ENCODE data around the gene KIAA0319L. TPM values are rescaled to one million over a fixed set of nuclear protein-coding genes. Genes with fewer than 3 reads are reported as not detected.

The KIAA0319L gene
- total RNA-seq, 1 donor from 2014 or later = 80.3 TPM

DNA sequence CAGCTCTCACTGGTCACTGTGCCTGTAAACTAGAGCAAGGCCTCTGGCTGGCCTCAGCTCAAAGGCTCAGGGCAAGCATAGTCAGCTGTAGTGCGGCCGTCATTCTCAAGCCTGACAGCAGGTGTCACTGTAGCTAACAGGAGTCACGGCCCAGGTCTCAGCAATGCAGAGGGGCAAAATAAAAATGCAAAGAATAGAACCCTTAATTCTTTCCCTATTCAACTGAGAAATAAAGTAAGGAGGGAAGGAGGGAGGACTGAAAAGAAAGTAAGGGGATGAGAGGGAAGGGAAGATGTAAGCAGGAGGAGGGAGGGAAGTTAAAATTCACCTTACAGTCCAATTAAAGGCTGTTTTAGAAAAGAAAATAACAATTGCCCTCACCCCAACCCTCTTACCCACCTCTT lies 106.1 kb downstream of the KIAA0319L start:
- intact Hi-C loops (cut with micrococcal nuclease) = loop anchor here (1.0 to 2.0 kb wide), 7 partner anchors 55 to 323 kb away; partner anchors contain the start of genes C1orf216, KIAA0319L and NCDN

GRCh38 chr1:35449334-35450008 lies 107.7 kb downstream of the KIAA0319L start:
- intact Hi-C loops (cut with micrococcal nuclease) = loop anchor here (2.0 kb wide), 1 partner anchor 247 kb away; no protein-coding TSS in a partner anchor

GRCh38 chr1:35448344-35448801 lies 108.8 kb downstream of the KIAA0319L start:
- intact Hi-C loops (cut with micrococcal nuclease) = no loop called here

DNA sequence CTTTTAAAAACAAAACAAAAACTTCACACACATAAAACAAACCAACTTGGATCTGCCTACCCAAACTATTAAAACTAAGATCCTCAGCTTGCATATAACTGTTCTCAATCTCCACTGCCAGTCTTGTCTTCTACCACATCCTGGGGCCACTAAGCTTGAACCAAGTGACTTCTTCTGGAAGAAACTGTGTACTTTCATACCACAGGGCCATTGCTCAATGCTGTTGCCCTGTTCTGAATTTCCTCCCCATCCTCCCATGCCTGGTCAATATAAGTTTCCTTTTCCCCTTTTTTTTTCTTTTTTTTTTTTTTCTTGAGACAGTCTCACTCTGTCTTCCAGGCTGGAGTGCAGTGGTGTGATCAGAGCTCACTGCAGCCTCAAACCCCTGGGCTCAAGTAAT lies 109.9 kb downstream of the KIAA0319L start:
- intact Hi-C loops (cut with micrococcal nuclease) = no loop called here

GRCh38 chr1:35444519-35444774 lies 112.8 kb downstream of the KIAA0319L start:
- intact Hi-C loops (cut with micrococcal nuclease) = no loop called here

DNA sequence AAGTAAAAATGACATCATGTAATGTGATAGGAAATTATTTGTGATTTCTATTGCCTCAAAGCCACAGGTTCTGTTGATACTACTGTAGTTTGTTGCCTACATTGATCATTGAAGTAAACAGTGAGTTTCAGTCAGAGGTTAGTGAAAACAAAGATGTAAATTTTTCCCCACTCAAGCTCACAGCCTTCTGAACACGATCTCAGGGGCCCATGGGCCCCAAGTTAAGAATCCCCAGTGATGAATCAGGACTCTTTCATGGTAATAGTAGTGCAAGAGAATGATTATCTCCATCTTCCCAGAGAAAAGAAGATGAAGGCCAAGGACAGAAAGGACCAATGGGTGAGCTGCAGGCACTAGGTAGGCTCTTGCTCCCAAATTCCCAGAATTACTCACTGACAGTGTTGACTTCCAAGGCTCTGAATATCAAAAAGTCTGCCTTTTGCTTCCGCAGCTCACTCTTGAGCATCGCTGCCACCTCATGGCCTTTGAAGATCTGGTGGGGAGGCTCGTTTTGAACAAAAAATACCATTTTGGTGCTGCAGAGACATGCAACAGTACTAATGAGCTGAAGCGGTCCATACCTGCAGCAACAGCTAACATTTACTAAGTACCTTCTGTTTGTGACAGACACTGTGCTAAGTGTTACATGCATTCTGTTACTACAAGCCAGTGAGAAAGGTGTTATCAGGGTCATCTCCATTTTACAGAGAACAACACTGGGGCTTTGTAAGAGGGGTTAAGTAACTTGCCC lies 113.3 kb downstream of the KIAA0319L start:
- intact Hi-C loops (cut with micrococcal nuclease) = loop anchor here (2.0 kb wide), 1 partner anchor 243 kb away; no protein-coding TSS in a partner anchor

DNA sequence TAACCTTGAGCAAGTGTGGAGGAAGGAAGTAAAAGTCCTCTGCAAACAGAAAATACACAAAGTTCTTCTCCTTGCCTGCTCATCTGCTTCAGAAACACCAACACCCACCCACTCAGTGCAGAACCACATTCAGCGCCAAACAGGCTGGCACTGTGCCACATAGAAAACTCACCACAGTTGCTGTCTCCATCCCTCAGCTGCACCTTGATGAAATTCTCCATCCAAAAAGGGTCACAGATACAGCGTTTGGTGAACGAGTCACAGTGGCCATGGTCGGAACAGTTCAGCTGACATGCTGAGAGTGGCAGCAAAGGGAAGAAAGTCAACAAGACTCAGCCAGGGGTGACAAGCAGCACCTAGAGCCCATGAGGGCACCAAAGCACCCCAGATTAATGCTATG lies 114.5 kb downstream of the KIAA0319L start:
- intact Hi-C loops (cut with micrococcal nuclease) = loop anchor here (2.0 kb wide), 1 partner anchor 242 kb away; no protein-coding TSS in a partner anchor

DNA sequence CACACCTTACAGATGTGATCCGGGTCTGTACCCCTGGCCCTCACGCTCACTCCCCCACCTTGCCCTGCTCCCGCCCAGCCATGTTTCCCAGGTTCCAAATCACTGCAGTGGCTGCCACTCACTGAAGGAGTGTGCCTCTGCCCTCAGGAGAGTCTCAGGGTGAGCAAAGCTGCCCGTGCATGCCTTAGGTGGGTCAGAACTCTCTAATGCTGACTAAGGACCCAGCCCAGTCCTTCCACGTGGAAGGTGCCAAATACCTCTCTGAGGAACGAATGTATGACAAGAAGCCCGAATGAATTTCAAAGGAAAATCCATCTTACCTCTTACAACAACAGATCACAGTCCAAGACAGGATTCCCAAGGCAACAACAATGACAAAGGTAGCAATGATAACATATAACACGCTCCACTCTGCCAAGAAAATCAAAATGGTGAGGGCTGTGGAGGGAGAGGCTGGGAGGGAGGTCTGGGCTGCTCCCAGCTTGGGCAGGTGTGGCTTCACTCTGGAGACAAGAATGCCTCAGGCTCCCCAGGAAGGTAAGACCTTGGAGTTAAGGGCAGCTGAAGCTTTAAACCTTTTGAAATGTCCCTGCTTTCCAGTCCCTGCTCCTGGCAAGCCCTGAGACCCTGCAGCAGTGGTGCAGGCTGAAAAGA lies 115.2 kb downstream of the KIAA0319L start:
- intact Hi-C loops (cut with micrococcal nuclease) = loop anchor here (2.0 kb wide), 1 partner anchor 241 kb away; no protein-coding TSS in a partner anchor

- intact Hi-C loops (cut with micrococcal nuclease) = no loop called here
These were observed 117.6 kb downstream of the KIAA0319L start for GRCh38 chr1:35439626-35440025.

- intact Hi-C loops (cut with micrococcal nuclease) = no loop called here
These were observed 120.0 kb downstream of the KIAA0319L start for GRCh38 chr1:35437200-35437599.

GRCh38 chr1:35436078-35436477 lies 121.1 kb downstream of the KIAA0319L start:
- intact Hi-C loops (cut with micrococcal nuclease) = no loop called here

DNA sequence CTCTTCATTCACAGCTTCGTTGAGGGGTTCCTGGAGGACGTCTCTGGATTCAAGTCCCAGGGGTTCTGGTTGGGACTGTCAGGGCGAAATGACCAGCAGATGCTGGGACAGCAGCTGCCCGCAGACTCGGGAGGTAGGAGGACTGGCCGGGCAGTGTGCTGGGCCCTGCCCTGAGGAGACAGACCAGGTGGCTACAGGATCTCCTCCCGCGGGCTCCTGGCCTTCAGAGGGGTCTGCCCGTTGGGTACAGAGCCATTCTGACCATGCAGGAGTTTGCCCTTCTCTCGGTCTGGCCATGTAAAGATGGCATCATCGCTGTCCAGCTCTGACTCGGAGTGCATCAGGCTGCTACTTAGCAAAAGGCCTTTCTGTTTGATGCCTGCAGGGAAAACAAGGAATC lies 122.5 kb downstream of the KIAA0319L start:
- intact Hi-C loops (cut with micrococcal nuclease) = no loop called here

DNA sequence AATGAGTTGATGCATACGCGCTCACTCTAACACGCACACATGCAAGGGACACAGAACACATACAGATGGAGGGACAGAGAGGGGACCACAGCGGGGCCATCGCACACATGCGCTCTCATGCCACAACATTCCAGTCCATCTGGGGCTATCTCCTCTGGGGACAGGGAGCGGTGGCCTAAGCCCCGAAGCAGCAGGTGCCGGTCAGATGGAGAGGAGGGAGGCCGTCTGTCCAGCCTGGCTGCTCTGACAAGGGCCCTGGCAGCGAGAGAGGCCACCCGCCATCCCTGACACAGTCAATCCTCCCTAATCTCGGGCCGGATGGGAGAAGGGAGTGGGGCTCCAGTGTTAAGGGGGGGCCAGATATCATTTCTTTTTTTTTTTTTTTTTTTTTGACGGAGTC lies 123.5 kb downstream of the KIAA0319L start:
- intact Hi-C loops (cut with micrococcal nuclease) = no loop called here

- intact Hi-C loops (cut with micrococcal nuclease) = no loop called here
These were observed 125.0 kb downstream of the KIAA0319L start for GRCh38 chr1:35432231-35432630.

DNA sequence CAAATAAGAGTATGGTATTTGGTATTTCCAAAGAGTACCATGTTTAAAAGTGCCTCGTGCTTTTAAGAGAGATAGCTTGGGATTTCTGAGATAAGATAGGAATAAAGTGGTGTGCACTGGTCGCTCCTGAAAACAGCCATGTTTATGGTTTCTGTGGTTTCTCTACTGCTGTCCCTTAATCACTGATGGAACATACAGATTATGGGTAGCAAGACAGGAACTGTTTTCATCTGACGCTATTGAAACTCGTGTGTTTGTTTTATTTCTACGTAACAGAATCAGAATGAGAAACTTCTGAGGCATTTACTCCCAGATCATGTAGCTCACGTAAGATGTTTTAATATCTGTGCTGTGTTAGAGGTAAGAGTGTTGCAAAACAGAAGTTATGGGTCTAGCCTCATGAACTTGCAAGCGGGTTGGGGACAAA lies 126.0 kb downstream of the KIAA0319L start:
- intact Hi-C loops (cut with micrococcal nuclease) = no loop called here

DNA sequence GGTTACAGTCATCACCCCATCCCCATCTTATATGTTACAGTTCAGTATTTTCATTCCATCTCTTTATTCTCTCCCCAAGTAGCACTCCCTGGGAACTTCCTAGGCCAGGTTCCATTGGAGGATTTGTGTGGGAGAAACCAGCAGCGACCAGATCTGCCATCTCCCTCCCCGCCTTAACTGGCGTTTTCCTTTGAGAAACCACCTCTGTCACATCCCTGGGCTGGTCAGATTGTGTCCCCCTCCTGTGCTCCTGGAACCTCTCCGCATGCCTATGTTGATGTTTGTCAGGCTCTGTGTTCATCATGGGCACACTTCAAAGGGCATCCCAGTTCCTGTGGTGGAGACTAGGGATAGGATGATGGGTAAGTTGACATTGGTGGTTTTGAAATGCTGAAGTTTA lies 126.4 kb downstream of the KIAA0319L start:
- intact Hi-C loops (cut with micrococcal nuclease) = no loop called here

GRCh38 chr1:35428360-35428759 lies 128.8 kb downstream of the KIAA0319L start:
- intact Hi-C loops (cut with micrococcal nuclease) = no loop called here

DNA sequence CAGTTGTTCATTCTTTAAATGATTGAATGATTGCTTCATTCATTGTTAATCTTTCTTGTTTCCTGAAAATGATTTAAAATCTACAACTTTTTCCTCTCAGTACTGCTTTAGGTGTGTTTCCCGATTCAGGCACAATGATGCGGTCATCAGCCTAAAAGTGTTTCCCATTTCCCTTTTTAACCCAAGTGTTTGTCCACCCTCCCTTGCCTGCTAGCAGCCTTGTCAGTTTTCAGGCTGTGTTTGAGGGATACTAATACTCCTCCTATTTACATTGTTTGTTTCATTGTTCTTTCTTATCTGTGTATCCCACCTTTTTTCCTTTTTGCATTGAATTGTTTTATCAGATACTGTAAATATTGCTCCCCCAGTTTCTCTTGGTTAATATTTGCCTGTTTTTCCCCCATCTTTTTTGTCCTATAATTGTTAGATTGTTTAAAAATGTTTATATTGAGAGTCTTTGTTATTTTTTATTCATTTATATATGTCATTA lies 131.1 kb downstream of the KIAA0319L start:
- intact Hi-C loops (cut with micrococcal nuclease) = no loop called here

- intact Hi-C loops (cut with micrococcal nuclease) = no loop called here
These were observed 148.3 kb downstream of the KIAA0319L start for GRCh38 chr1:35408925-35409324.

DNA sequence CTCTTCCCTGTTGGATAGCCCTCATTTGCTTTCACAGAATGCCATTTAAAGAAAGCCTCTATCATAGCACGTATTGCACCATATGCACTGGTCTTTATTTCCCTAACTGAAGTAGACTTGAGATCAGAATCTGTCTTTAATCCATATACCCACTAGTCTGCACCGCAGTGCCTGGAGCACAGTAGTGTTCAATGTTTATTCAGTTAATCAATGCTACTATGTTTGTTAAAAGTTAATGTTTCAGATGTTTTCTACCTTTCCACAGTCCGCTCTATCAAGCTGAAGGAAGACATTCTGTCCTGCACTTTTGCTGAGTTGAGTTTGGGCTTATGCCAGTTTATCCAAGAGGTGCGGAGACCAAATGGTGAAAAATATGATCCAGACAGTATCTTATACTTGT lies 149.5 kb downstream of the KIAA0319L start:
- intact Hi-C loops (cut with micrococcal nuclease) = no loop called here

DNA sequence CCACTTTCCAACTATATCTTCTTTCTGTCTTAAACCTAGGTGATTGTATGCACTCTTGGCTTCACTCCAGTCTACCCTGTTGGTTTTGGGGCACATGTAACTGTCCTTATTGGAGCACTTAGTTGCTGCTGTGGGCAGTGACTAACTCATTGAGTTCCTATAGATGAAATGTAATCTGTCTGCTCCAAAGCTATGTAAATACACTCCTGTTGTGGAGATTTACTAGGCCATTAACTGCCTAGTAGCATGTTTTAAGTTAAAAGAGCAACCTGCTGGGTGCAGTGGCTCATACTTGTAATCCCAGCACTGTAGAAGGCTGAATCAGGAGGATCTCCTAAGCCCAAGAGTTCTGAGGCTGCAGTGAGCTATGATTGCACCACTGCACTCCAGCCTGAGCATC lies 151.1 kb downstream of the KIAA0319L start:
- intact Hi-C loops (cut with micrococcal nuclease) = no loop called here

DNA sequence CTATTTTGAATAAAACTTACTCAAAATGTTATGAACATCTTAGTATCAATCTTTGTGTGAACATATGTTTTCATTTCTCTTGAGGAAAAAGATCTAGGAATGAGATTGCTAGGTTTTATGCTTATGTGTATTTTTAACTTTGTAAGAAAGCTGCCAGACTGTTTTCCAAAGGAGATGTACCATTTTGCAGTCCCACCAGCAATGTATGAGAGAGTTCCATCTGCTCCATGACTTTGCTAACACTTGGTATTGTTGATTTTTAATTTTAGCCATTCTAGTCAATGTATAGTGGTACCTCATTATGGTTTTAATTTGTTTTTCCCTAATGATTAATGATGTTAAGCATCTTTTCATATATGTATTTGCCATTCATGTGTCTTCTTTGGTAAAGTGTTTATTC lies 156.2 kb downstream of the KIAA0319L start:
- intact Hi-C loops (cut with micrococcal nuclease) = no loop called here

Measured in T-helper 1 cell treated with Interleukin-12 subunit alpha and Interleukin-12 subunit beta and Interleukin-4 antibody, amounts not matched to agents 30 ng/mL and 1 ng/mL, for 36 hours (primary cell).